Body of pancreas (tissue), 4 donors: ENCODE results near the gene PXDN. TPM values are rescaled to one million over a fixed set of nuclear protein-coding genes. Genes with fewer than 3 reads are reported as not detected.
"Not testable (repeated sequence)": the region's sequence is repeated elsewhere in the genome, so short reads cannot be mapped to it uniquely, and the experiment has no call there.

Source experiments
- ATAC-seq: fragments of 150-250 bp; one replicate; pipeline ENCODE4 v1.9.1; 2016
- DNase-seq, 4 donors: peaks; one replicate each; pipeline ENCODE4 v3.0.0-alpha.2; 2019
- H3K27ac ChIP-seq, 4 donors: fragments of 200-600 bp; sonication (generic); 1 replicate in 3 of 4; 2 replicates in 1 of 4; pipeline versions ENCODE4 v1.5.1 to v1.6.1; 2016 to 2019; ENCODE audit warnings: mild to moderate bottlenecking in 1 of 4, mixed read lengths in 1 of 4, moderate library complexity in 1 of 4
- H3K27me3 ChIP-seq, 2 donors: fragments of 200-600 bp; sonication (generic); one replicate each; pipeline ENCODE4 v1.6.0; 2016; ENCODE audit warnings: mild to moderate bottlenecking in 1 of 2
- H3K36me3 ChIP-seq, 2 donors: fragments of 200-600 bp; sonication (generic); replicated peaks in 1 of 2; 2 replicates each; pipeline ENCODE4 v1.5.1; 2016; ENCODE audit warnings: low read depth in 2 of 2; ENCODE audit not compliant: insufficient read depth in 1 of 2
- H3K4me1 ChIP-seq: fragments of 200-600 bp; sonication (generic); one replicate; pipeline ENCODE4 v1.6.0; 2016
- H3K4me3 ChIP-seq, 2 donors: fragments of 200-600 bp; sonication (generic); 1 replicate in 1 of 2; 2 replicates in 1 of 2; pipeline ENCODE4 v1.5.1; 2016 to 2019
- H3K9me3 ChIP-seq, 3 donors: fragments of 200-600 bp; sonication (generic); 1 replicate in 2 of 3; 2 replicates in 1 of 3; pipeline ENCODE4 v1.5.1; 2016
- POLR2A ChIP-seq, 3 donors: fragments of 450-650 bp; IDR thresholded peaks; one replicate each; pipeline ENCODE4 v1.6.1; 2016; ENCODE audit warnings: antibody characterized with exemption in 3 of 3, mild to moderate bottlenecking in 2 of 3
- WGBS, 2 donors: methylation state at CpG; one replicate each; pipeline ENCODE4 v1.1.5; 2017; 5-methylcytosine and 5-hydroxymethylcytosine counted together
- intact Hi-C: fragments of 100-400 bp; cut with DNase I; formaldehyde crosslinking; loops from one replicate; pipeline ENCODE4 v1.15.1; 2023
- total RNA-seq, 2 donors: library from RNA; depleted of rRNA; stranded (reverse); fragments of >200 nt; gene quantifications; one replicate each; pipeline ENCODE4 v1.1.0, GENCODE V29; 2016
- TF ChIP-seq, protein P1 (sequence below), 7 experiments: fragments of 450-650 bp in 4 of 7; fragments of 200-600 bp in 3 of 7; sonication (generic) in 3 of 7; IDR thresholded peaks; one replicate each; pipeline ENCODE4 v1.5.1; 2016 to 2019; ENCODE audit warnings: antibody characterized with exemption in 7 of 7

Gene PXDN
- total RNA-seq, 2 donors from 2014 or later: 7.0 to 41.9 TPM

DNA sequence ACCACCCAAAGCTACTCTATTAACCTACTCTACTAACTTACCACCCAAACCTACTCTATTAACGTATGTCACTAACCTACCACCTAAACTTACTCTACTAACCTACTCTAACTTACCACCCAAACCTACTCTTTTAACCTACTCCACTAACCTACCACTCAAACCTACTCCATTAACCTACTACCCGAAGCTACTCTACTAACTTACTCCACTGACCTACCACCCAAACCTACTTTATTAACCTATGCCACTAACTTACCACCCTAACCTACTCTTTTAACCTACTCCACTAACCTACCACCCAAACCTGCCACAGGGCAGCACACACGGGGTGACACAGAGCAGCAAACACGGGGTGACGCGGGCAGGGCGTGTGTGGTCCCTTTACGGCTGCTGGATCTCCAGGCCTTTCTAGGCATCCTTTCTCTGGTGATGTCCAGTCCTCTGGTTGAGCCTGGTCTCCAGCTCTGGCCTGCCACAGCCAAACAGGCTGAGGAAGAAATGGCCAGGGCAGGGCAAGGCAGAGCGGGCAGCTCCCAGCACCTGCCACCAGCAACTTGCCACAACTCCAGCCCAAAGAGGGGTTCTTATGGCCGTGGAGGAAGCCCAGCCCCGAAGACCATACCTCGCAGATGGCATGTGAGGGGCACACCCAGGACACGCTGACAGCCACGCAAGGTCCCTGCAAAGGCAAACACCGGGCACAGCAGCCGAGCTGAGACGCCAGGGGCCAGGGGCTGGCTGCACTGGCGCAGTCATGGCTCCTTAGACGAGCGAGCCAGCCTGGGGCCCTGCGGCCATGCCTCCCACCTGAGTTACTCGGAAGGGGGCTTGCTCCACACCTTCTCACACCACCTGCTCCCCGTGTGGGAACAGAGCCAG lies 25.7 kb downstream of the PXDN start:
- no peak for TF ChIP-seq POLR2A (IDR thresholded peaks at IDR 0.05)
- TF ChIP-seq, protein P1, sequence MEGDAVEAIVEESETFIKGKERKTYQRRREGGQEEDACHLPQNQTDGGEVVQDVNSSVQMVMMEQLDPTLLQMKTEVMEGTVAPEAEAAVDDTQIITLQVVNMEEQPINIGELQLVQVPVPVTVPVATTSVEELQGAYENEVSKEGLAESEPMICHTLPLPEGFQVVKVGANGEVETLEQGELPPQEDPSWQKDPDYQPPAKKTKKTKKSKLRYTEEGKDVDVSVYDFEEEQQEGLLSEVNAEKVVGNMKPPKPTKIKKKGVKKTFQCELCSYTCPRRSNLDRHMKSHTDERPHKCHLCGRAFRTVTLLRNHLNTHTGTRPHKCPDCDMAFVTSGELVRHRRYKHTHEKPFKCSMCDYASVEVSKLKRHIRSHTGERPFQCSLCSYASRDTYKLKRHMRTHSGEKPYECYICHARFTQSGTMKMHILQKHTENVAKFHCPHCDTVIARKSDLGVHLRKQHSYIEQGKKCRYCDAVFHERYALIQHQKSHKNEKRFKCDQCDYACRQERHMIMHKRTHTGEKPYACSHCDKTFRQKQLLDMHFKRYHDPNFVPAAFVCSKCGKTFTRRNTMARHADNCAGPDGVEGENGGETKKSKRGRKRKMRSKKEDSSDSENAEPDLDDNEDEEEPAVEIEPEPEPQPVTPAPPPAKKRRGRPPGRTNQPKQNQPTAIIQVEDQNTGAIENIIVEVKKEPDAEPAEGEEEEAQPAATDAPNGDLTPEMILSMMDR (IDR thresholded peaks at IDR 0.05): no peak
- DNase-seq: no peak
- Histone ChIP-seq H3K4me1 (peaks cover 5% of the 10 kb centered on the region), H3K36me3 (no peaks in the 10 kb centered on the region), H3K9me3 (no peaks in the 10 kb centered on the region), H3K4me3 (no peak overlapping the region), H3K27ac (no peak overlapping the region), H3K27me3 (no peaks in the 10 kb centered on the region)
- WGBS, 2 donors: 91 to 92% methylated on average over 8 to 21 of the region's 23 CpGs
- no peak for ATAC-seq
- intact Hi-C loops: no loop called here

DNA sequence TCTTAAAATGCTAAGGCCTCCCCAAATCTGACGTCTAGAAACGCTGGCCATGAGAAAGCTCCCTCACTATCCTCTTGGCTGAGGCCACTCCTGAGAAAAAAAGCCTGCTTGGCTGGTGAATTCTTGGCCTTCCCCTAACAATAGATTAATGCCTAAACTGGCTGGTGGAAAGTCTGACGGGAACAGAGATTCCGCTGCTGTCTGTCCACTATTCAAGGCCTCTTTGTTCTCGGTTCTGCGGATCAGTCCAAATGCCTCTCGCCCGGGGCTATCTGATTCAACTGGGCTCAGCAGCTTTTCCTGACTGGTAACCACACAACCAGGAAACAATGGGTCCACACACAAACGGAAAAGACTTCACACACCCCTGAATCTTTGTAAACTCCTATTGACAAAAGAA lies 27.2 kb downstream of the PXDN start:
- ATAC-seq (peak; percentile 70), DNase-seq (peak; percentile 37 to 74 (median 56))
- H3K36me3 ChIP-seq: no peaks in the 10 kb centered on the region
- peaks cover 5% of the 10 kb centered on the region for H3K4me1 ChIP-seq
- intact Hi-C loops: no loop called here
- H3K9me3 ChIP-seq: no peaks in the 10 kb centered on the region
- no peak for TF ChIP-seq POLR2A (IDR thresholded peaks at IDR 0.05)
- TF ChIP-seq, protein P1 (IDR thresholded peaks at IDR 0.05): no peak
- H3K27me3 ChIP-seq: no peaks in the 10 kb centered on the region
- 43 to 71% methylated on average over 9 of the region's 9 CpGs for WGBS, 2 donors
- no peak overlapping the region for H3K4me3 ChIP-seq
- H3K27ac ChIP-seq: peak overlapping the region; percentile 28 to 71 (median 64)

DNA sequence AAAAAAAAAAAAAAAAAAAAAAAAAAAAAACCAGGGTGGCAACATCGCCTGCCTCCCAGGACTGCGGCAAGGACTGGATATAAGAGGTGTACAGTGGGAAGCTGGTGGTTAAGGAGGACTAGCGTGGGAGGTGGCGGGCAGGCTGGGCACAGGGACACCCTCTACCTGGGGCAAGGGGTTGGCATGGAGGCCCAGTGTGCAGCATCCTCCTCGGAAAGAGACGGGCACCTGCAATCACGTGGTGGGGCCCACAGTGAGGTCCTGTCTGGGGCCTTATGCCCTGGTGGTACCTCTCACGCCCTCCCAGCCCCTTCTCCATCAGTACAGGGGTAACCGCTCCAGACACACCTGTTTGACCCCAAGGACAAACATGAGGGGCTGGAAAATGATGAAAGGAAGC lies 27.9 kb downstream of the PXDN start:
- no peak for ATAC-seq
- no peaks in the 10 kb centered on the region for H3K27me3 ChIP-seq
- no peaks in the 10 kb centered on the region for H3K36me3 ChIP-seq
- TF ChIP-seq, protein P1 (IDR thresholded peaks at IDR 0.05): no peak
- TF ChIP-seq POLR2A (IDR thresholded peaks at IDR 0.05): no peak
- WGBS, 2 donors: 91 to 96% methylated on average over 6 to 9 of the region's 9 CpGs
- no peaks in the 10 kb centered on the region for H3K9me3 ChIP-seq
- H3K4me3 ChIP-seq: no peak overlapping the region
- peaks cover 5% of the 10 kb centered on the region for H3K4me1 ChIP-seq
- H3K27ac ChIP-seq: peak overlapping the region in 3 of 4 donors; percentile 64 to 71 (median 65)
- intact Hi-C loops: no loop called here
- DNase-seq: no peak

DNA sequence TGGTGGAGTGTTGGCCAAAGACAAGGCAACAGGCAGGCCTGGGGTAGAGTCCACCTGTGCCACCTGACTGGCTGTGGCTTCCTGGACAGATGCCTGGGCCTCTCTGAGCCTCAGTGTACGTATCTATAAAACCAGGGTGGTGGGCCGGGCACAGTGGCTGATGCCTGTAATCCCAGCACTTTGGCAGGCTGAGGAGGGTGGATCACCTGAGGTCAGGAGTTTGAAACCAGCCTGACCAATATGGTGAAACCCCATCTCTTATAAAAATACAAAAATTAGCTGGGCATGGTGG lies 28.4 kb downstream of the PXDN start:
- H3K4me1 ChIP-seq, intact Hi-C loops, H3K27me3 ChIP-seq, ATAC-seq, H3K9me3 ChIP-seq, H3K4me3 ChIP-seq, DNase-seq, H3K36me3 ChIP-seq: not testable (repeated sequence)
- 65% methylated on average over 2 of the region's 2 CpGs; no CpG with 5 or more reads in 1 of the 2 donors for WGBS, 2 donors
- H3K27ac ChIP-seq: peak overlapping the region in 1 of 4 donors; percentile 2

DNA sequence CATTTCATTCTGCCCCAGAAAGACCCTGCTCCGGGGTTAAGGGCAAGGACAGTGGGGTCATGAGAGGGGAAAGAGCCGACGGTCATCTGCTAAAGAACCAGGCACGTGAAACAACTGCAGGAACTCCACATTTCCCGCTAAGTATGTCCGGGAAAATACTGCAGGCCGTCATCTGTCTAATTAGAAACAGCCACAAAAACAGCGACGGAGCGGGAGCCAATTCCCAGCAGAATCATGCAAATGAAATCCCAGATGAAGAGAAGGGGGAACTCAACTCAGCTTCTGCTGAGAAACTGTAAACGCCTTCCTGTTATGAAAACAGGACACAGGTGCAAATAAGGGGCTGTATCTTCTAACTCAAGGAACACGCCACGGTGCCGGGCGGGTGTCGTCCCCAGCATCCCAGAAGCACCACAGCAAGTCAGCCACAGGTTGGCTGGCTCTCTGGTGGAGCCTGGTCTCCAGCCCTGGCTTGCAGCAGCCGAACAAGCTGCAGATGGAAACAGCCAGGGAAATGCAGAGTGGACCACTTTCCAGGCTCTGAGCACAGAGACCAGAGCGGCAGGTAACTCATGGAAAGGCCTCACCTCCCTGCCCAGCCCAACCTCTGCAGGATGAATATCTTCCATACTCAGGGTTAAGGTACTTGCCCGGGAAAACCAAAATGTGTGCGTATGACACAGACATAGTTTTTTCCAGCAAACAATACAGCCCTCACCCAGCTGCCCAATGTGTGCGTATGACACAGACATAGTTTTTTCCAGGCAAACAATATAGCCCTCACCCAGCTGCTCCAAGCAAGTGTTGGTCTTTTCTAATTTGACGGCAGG lies 28.9 kb downstream of the PXDN start:
- no peak overlapping the region for H3K4me3 ChIP-seq
- ATAC-seq: no peak
- 60 to 68% methylated on average over 15 to 22 of the region's 22 CpGs for WGBS, 2 donors
- intact Hi-C loops: no loop called here
- H3K9me3 ChIP-seq: no peaks in the 10 kb centered on the region
- peaks cover 5% of the 10 kb centered on the region for H3K4me1 ChIP-seq
- no peaks in the 10 kb centered on the region for H3K36me3 ChIP-seq
- H3K27ac ChIP-seq: peak overlapping the region in 2 of 4 donors; percentile 2 to 9
- no peak for TF ChIP-seq POLR2A (IDR thresholded peaks at IDR 0.05)
- TF ChIP-seq, protein P1 (IDR thresholded peaks at IDR 0.05): no peak
- DNase-seq: no peak
- H3K27me3 ChIP-seq: no peaks in the 10 kb centered on the region
